CD4-positive, alpha-beta T cell treated with Interleukin-15 for 4 hours (primary cell): ENCODE results near the gene ZNF276.
"Not testable (repeated sequence)": the region's sequence is repeated elsewhere in the genome, so short reads cannot be mapped to it uniquely, and the experiment has no call there.

Source experiments
- DNase-seq: peaks from one replicate; pipeline ENCODE4 v3.0.0-alpha.2; 2020; ENCODE audit warnings: low spot score

Gene ZNF276, protein sequence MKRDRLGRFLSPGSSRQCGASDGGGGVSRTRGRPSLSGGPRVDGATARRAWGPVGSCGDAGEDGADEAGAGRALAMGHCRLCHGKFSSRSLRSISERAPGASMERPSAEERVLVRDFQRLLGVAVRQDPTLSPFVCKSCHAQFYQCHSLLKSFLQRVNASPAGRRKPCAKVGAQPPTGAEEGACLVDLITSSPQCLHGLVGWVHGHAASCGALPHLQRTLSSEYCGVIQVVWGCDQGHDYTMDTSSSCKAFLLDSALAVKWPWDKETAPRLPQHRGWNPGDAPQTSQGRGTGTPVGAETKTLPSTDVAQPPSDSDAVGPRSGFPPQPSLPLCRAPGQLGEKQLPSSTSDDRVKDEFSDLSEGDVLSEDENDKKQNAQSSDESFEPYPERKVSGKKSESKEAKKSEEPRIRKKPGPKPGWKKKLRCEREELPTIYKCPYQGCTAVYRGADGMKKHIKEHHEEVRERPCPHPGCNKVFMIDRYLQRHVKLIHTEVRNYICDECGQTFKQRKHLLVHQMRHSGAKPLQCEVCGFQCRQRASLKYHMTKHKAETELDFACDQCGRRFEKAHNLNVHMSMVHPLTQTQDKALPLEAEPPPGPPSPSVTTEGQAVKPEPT

DNA sequence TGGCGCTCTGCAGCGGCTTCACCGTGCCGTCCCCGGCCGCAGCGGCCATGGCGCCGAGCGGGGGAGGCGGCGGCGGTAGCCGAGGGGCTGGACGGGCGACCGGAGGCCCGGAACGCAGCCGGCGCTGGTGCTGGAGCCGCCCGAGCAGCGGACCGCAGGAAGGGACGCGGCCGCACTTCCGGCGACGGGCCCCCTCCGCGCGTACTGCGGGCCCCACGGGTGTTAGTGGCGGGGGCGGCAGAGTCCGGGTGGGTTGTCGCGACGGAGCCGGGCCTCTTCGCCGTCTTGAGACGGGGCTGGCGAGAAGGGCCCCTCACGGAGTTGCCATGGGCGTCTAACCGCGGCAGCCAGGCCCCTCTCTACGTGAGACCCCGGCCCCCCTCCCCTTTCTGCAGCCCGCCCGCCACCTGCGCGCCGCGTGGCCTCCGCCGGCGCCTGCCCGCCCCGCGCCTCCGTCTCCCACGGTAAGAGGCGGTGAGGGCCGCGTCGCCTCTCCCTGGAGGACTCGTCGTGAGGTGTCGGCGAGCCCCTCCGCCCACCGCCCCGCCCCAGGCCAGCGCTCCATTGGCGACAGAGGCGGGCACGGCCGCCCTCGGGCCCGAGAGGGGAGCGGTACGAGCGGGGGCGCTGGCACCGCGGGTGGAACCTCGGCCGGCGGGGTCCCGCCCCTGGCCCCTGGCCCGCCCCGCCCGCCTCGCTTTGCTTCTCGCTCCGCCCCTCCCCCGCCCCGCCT lies at the start of gene ZNF276, which contains the start of gene VPS9D1:
Gene ZNF276 (plus strand): TSS at position 725 of the 733 bp plus-strand sequence. CDS start 104 bp downstream, outside the sequence.
Gene VPS9D1 (minus strand): TSS at position 86 of the 733 bp plus-strand sequence. CDS start 37 bp downstream, at position 49.
- peak; percentile 83 for DNase-seq

DNA sequence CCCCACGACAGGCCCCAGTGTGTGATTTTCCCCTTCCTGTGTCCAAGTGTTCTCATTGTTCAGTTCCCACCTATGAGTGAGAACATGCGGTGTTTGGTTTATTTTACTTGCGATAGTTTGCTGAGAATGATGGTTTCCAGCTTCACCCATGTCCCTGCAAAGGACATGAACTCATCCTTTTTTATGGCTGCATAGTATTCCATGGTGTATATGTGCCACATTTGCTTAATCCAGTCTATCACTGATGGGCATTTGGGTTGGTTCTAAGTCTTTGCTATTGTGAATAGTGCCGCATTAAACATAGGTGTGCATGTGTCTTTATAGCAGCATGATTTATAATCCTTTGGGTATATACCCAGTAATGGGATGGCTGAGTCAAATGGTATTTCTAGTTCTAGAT lies 49.8 kb upstream of the ZNF276 start:
- not testable (repeated sequence) for DNase-seq

DNA sequence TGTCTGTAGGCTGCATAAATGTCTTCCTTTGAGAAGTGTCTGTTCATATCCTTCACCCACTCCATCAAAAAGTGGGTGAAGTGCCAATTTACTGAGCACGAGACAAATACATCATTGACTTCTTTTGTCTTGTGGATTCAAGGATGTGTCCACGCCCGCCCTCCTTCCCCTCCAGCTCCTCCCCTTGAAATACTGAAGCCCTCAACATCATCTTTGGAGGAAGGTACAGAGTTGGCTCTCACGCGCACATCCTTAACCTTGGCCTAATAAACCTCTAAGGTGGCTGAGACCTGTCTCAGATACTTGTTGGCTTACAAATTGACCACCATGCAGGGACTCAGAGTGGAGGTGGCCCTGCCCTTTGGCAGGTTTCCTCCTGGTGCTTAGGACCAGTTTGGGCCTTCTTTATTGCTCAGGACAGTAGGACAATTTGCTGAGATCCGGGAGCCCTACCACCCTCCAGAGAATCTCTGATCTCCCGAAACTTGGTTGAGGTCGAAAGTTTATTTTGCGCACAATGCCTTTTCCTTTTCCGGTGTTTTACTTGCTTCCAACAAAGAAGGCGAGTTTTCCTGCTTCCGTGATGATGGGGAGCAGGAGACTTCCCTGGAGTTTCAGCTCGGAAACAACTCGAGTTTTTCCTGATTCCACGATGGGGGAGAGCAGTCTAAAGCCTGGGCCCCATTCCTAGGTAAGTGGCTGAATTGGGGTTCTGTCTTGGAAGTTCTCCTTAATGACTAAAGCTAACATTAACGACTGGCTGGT lies 49.0 kb upstream of the ZNF276 start:
- no peak for DNase-seq

DNA sequence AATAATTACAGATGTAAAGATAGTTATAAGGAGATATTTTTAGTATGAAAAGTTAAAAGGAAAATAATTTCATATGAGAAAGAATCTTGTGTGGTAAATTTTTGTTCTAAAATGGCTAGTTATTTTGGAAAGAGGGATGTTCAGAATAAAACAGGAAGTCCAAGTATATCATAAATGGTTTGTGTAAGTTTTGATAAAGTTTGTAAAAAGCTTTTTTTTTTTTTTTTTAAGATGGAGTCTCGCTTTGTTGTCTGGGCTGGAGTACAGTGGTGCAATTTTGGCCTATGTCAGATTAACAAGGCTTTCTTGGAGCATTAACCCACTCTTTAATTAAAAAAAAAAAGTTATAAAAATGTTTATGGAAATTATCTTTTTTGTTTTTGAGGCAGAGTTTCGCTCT lies 43.1 kb upstream of the ZNF276 start:
- no peak for DNase-seq

DNA sequence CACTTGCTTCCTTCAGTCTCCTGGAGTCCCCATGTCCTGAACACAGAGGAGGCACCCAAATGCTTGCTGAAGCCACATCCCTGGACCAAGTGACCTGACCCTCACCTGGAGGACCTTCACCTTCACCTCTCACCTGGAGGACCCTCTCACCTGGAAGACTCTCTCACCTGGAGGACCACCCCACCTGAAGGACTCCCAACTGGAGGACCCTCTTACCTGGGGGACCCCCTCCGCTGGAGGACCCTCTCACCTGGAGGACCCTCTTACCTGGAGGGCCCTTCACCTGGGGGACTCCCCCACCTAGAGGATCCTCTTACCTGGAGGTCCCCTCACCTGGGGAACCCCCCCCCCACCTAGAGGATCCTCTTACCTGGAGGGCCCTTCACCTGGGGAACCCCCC lies 35.4 kb upstream of the ZNF276 start:
- DNase-seq = no peak

DNA sequence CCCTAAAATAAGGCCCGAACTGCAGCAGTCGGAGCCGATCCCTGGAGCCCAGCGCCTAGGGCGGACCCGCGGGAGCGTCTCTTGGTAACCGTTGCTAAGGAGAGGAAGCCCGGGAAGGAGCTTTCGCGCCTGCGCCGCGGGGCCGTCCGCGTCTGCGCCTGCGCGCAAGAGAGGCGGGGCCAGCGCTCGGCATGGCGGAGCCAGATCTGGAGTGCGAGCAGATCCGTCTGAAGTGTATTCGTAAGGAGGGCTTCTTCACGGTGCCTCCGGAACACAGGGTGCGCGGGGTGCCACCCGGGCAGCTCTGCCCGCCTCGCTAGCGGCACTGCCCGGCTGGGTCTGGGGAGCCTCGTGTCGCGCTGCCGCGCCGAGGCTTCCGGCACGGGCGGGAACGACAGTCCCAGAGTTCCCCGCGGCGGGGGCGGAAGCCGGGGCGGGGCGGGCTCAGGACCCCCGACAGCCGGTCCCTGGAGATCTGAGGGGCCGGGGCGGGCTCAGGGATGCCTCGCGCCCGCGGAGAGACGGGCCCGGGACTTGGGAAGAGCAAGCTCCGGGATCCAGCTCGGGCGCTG lies 34.7 kb upstream of the ZNF276 start, which contains the start of gene CDK10:
Gene CDK10 (plus strand): TSS at position 170 of the 572 bp plus-strand sequence. CDS start 22 bp downstream, at position 192.
- DNase-seq = peak; percentile 89

DNA sequence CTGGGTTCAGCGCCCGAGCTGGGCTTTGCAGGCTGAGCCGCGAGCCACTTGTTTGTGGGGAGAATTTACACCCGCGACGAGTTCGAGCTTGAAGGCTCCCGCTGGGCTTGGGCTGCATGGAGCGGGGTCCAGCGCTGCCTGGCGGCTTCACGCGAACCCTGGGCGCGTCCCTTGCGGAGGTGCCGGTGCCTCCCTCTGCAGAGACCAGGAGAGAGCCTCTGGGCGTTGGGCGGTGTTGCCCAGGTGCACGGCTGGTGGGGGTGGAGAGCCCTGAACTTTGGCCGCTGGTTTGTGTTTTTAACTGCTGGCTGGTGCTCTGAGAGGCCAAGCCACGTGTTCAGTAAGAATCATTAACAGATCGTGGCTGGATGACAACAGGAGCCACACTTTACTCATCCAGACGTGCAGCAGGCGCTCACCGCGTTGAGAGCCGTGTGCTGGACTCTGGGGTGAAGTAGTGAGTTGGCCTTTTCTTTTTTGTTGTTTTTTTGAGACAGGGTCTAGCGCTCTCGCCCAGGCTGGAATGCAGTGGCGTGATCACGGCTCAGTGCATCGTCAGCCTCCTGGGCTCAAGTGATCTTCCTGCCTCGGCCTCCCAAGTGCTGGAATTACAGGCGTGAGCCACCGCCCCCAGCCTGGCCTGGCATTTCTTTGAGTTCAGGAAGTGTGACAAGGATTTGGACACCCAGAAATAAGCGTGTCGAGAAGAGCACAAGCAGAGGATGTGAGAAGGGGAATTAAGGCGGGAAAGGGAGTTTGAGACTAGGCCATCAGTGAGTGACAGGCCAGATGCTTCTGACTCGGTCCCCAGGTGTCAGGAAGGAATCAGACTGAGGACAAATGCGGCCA lies 34.0 kb upstream of the ZNF276 start:
- DNase-seq = no peak

DNA sequence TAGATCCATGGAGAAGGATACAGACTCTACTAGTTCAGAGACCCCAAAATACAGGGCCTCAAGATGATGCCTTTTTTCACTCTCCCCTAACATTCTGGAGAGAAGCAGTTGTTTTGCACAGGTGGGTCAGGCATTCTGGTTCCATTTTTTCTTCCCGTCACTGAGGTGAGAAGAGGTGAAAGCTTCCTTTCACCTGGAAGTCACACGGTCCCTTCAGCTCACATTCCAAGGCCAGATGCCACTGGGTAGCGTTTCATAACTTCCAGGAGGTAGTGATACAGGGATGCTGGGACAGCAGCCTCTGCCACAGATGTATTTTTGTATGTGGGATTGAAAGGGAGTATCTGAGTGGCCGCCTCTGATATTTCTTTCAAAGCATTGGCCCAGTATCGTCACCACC lies 32.9 kb upstream of the ZNF276 start:
- DNase-seq = no peak

DNA sequence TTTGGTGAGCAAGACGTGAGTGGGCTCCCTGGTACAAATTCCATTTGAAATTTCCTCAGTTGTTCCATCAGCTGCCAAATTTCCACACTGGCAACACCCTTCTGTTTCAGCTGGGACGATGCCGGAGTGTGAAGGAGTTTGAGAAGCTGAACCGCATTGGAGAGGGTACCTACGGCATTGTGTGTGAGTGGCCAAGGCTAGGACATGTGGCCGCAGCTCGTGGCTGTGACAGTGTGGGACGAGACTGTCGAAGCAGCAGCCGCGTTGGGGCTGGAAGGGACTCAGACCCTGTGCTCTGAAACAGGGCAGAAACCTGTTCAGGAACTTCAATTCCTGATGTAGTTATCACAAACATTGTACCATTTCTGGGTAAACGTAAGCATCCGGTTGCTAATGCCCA lies 32.2 kb upstream of the ZNF276 start:
- no peak for DNase-seq

DNA sequence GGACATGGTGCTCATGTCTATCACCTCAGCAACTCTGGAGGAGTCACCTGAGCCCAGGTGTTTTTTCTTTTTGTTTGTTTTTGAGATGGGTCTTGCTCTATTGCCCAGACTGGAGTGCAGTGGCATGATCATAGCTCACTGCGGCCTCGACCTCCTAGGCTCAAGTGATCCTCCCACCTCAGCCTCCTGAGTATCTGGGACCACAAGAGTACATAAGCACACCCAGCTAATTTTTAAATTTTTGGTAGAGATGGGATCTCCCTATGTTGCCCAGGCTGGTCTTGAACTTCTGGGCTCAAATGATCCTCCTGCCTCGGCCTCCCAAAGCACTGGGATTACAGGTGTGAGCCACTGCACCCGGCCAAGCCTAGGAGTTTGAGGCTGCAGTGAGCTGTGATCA lies 31.7 kb upstream of the ZNF276 start:
- not testable (repeated sequence) for DNase-seq

DNA sequence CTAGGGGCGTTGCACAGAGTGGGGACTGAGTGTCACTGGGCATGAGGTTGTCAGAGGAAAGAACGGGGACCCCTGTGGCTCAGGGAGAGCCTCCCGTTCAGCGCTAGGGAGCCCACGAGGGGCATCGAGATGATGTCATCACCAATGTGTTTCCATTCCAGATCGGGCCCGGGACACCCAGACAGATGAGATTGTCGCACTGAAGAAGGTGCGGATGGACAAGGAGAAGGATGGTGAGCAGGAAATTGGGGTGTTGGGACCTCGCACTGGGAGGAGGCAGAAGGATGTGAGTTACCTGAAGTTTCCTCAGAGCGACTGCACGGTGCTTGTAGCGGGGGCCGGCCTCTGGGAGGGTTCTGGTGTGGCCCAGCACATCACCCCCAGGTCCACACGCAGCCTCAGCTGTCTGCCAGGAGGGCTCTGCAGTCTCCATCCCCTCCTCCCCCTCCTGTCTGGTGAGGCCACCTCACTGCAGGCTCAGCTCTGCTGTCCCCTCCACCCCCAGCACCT lies 30.9 kb upstream of the ZNF276 start:
- no peak for DNase-seq

DNA sequence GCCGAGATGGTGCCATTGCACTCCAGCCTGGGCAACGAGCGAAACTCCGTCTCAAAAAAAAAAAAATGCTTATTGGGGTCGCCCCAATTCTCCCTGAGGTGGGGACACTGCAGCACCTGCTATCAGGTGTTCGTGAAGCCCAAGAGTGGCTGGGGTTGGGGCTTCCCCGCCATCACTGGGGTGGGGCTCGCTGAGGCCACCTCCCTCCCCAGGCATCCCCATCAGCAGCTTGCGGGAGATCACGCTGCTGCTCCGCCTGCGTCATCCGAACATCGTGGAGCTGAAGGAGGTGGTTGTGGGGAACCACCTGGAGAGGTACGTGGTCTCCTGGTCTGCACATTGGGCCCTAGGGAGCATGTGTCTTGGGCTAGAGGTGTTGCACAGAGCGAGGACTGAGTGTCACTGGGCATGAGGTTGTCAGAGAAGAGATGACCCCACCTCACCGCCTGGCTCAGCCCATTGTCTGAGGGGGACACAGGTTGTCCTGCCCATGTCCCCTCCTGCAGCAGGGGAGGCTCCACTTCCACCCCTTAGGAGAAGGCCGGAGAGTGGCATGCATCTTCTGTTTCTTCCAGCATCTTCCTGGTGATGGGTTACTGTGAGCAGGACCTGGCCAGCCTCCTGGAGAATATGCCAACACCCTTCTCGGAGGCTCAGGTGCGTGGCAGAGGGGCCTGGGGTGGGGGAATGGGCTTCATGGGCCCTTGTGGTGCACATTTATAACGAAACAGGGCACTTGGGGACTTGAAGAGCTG lies 29.9 kb upstream of the ZNF276 start:
- DNase-seq = no peak

DNA sequence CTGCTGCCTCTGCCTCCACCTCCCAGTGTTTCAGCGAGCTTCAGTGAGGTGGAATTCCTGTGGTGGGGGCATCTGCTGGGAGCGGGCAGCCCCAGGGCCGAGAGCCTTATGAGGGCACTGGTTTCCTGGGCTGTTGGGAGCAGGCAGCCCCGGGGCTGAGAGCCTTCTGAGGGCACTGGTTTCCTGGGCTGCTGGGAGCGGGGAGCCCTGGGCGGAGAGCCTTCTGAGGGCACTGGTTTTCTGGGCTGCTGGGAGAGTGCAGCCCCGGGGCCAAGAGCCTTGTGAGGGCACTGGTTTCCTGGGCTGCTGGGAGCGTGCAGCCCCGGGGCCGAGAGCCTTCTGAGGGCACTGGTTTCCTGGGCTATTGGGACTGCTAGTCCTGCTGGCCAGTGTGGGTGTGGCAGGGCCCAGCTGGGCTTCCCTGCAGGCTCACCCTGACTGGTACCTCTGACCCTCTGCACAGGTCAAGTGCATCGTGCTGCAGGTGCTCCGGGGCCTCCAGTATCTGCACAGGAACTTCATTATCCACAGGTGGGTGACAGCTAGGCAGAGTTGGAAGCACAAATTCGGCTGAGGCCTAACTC lies 29.3 kb upstream of the ZNF276 start:
- no peak for DNase-seq

DNA sequence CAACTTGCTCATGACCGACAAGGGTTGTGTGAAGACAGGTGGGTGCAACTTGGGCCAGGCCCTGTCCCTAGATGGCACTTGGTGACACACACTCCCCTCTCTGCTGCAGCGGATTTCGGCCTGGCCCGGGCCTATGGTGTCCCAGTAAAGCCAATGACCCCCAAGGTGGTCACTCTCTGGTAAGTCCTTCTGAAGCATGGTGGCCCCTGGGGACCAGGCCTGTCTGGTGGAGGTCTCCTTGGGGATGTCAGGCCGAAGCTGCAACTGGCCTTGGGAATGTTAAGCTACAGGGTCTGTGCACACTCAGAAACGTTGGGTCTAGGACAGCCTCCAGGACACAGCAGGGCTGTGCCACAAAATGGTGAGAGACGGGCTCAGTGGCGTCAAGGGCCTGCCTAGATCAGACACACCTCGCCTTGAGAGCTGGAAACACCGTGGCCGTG lies 28.0 kb upstream of the ZNF276 start:
- no peak for DNase-seq

DNA sequence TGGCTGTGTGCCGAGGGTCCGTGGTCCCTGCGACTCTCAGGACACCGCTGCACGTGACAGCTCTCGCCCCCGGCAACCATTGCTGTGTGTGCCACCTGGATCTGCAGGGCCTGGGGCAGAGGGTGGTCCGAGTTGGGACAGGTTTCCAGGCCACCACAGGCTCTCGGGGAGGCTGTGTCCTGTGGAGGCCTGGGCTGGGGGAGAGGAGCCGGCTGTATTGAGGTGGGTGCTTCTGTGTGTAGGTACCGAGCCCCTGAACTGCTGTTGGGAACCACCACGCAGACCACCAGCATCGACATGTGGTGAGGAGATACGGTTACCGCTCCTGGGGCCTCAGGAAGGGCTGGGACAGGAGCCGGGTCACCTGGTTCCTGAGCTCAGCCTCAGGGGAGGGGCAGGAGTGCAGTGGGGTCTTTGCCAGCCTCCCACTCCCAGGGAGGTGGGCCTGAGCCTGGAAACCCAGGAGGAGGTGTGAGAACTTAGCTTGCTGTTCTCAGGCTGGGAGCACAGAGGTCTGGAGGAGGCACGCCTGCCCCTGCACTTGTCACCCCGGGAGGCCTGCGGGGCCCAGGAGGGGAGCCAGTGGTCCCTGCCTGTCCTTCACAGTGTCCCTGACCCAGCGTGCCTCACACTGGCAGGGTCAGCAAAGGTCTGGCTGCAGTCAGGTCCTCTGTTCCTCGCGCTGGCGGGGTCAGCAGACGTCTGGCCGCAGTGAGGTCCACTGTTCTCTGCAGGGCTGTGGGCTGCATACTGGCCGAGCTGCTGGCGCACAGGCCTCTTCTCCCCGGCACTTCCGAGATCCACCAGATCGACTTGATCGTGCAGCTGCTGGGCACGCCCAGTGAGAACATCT lies 27.2 kb upstream of the ZNF276 start:
- no peak for DNase-seq

DNA sequence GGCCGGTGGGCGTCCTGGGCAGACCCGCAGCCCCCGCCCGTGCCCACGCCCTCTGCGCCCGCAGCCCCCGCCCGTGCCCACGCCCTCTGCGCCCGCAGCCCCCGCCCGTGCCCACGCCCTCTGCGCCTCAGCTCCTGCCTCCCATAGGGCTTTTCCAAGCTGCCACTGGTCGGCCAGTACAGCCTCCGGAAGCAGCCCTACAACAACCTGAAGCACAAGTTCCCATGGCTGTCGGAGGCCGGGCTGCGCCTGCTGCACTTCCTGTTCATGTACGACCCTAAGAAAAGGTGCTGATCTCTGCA lies 26.6 kb upstream of the ZNF276 start:
- not testable (repeated sequence) for DNase-seq

DNA sequence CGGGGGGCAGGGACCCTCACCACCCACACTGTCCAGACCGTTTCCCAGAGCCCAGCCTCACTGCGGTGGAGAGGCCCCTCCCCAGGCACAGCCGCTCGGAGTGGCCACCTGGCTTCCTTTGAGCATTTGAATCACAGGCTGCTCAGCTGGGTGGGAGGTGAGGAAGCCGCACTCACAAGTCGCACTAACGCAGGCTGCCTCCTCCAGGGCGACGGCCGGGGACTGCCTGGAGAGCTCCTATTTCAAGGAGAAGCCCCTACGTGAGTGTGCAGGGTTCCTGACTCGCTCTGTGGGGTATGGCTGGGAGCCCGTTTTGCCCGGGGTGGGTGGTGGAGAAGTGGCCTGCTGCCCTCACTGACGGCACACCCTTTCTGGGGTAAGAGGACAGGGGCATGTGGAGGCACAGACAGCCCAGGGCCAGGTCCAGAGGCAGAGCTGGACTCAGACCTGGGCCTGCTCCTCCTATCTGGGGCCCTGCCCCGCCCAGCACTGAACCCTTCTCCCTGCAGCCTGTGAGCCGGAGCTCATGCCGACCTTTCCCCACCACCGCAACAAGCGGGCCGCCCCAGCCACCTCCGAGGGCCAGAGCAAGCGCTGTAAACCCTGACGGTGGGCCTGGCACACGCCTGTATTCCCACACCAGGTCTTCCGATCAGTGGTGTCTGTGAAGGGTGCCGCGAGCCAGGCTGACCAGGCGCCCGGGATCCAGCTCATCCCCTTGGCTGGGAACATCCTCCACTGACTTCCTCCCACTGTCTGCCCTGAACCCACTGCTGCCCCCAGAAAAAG lies 26.1 kb upstream of the ZNF276 start:
- no peak for DNase-seq
